Left lung (tissue), 10 donors: ENCODE measurements around the gene RAB33A. TPM values are rescaled to one million over a fixed set of nuclear protein-coding genes. Genes with fewer than 3 reads are reported as not detected.

Source experiments
- ATAC-seq: fragments of 200-7000 bp; cut with Tn5 transposase; one replicate; pipeline ENCODE4 v1.9.1; 2020; ENCODE audit warnings: moderate library complexity
- DNase-seq, 4 donors: peaks; one replicate each; pipeline ENCODE4 v3.0.0-alpha.2; 2013 to 2020
- H3K27ac ChIP-seq, 2 donors: fragments of 200-600 bp; sonication (generic) in 1 of 2; one replicate each; pipeline versions ENCODE4 v1.5.0 to v1.8.0; 2020 to 2021
- H3K27me3 ChIP-seq, 2 donors: fragments of 200-600 bp; sonication (generic) in 1 of 2; one replicate each; pipeline versions ENCODE4 v1.5.0 to v1.8.0; 2020 to 2021
- H3K36me3 ChIP-seq, 2 donors: fragments of 200-600 bp; sonication (generic) in 1 of 2; one replicate each; pipeline versions ENCODE4 v1.5.0 to v1.8.0; 2020 to 2021
- H3K4me1 ChIP-seq, 2 donors: fragments of 200-600 bp; one replicate each; pipeline ENCODE4 v1.8.0; 2021
- H3K4me3 ChIP-seq, 2 donors: fragments of 200-600 bp; sonication (generic) in 1 of 2; one replicate each; pipeline versions ENCODE4 v1.5.0 to v1.8.0; 2020 to 2021; ENCODE audit warnings: mild to moderate bottlenecking in 1 of 2
- H3K9me3 ChIP-seq, 2 donors: fragments of 200-600 bp; sonication (generic) in 1 of 2; one replicate each; pipeline versions ENCODE4 v1.5.0 to v1.8.0; 2020 to 2021
- intact Hi-C, 2 donors: fragments of 100-400 bp; cut with DNase I; formaldehyde crosslinking; loops; one replicate each; pipeline versions ENCODE4 v1.11.2 to v1.14.2; 2022
- polyA plus RNA-seq, 6 donors: library from polyadenylated mRNA; unstranded; fragments of 120-200 nt; gene quantifications; one replicate each; pipeline ENCODE4 v1.2.1, GENCODE V29; 2013; ENCODE audit not compliant: insufficient read length in 6 of 6
- total RNA-seq, 2 donors: library from RNA; stranded (reverse); fragmentation: NEBNext Ultra II Directional; extraction: Animal tissue kit (Norgen Biotek cat#: 25700); gene quantifications; one replicate each; pipeline ENCODE4 v1.2.1, GENCODE V29; 2021
- TF ChIP-seq, protein P1 (sequence below), 2 donors: fragments of 200-600 bp; sonication (generic) in 1 of 2; IDR thresholded peaks; one replicate each; pipeline versions ENCODE4 v1.5.0 to v1.8.0; 2021; ENCODE audit warnings: antibody characterized with exemption in 2 of 2
- donor health status: DM: no; HTN: yes; CAD: no.
- donor health status: DM: no; HTN: no; CAD: no.

Gene RAB33A
- total and polyA plus RNA-seq, 8 donors, result 0.44 to 1.4 (median 0.73) TPM

DNA sequence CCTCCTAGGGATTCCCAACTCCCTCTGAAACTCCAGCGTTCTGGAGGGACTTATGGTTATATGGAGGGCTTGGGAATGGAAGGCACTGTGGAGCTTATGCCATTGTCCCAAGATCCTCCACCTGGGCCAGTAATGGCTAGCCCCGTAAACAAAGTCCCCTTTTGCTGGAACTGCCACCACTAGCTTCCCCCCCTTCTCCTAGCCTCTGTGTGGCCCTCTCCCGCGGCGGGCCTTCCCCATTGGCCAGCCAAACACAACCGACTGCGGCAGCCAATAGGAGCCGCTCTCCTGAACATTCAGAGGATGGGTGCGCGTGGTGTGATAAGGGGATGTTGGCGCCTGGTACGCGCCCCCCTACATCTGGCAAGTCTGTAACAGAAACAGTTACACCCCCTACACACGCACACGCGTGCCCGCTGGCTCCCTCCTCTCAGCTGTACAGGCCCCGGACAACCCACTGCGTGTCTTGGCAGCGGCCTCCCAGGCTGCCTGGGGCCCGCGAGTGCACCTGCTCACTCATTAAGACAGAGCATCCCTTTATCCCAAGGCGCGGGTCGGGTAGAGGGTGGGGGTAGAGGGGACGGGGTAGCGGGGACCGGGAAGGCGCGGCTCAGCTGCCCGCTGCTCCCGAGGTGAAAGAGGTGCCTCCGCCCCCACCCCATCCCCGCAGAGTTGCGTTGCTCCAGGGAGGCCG, 863 bp upstream of the RAB33A start:
- H3K4me1 ChIP-seq, result peaks cover 0 to 23% of the 10 kb centered on the region in 2 donors
- intact Hi-C loops, result loop anchor here in 1 of 2 donors (10.0 kb wide), 1 partner anchor 96 kb away; no protein-coding TSS in a partner anchor

DNA sequence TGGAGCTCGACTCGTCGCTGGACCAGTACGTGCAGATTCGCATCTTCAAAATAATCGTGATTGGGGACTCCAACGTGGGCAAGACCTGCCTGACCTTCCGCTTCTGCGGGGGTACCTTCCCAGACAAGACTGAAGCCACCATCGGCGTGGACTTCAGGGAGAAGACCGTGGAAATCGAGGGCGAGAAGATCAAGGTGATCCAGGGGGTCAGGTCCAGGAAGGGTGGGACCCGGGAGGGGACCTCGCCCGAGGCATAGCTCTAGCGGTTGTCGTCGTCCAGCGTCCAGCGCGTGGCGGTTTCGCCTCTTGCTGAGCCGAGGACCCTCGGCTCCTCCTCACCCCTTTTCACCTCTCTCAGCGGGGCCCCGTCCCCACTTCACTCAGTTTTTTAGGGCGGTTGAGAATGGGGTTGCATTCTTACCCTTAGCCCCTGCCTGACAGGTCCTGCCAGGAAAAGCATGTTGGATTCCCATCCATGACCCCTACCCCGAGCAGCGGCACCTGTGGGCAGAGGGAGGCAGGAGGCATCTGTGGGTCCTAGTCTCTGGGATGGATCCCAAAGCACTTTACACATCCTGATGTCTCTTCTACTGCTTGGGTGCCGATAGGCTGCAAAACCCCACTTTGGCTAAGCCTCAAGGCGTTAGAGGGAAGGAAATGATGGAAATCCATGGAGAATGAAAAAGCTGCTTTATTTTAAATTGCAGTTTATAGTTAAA, 524 bp downstream of the RAB33A start:
- no peak for DNase-seq
- TF ChIP-seq, protein P1, sequence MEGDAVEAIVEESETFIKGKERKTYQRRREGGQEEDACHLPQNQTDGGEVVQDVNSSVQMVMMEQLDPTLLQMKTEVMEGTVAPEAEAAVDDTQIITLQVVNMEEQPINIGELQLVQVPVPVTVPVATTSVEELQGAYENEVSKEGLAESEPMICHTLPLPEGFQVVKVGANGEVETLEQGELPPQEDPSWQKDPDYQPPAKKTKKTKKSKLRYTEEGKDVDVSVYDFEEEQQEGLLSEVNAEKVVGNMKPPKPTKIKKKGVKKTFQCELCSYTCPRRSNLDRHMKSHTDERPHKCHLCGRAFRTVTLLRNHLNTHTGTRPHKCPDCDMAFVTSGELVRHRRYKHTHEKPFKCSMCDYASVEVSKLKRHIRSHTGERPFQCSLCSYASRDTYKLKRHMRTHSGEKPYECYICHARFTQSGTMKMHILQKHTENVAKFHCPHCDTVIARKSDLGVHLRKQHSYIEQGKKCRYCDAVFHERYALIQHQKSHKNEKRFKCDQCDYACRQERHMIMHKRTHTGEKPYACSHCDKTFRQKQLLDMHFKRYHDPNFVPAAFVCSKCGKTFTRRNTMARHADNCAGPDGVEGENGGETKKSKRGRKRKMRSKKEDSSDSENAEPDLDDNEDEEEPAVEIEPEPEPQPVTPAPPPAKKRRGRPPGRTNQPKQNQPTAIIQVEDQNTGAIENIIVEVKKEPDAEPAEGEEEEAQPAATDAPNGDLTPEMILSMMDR (IDR thresholded peaks at IDR 0.05), result no peak
- Histone ChIP-seq H3K36me3 (no peaks in the 10 kb centered on the region), H3K27me3 (peaks cover 0 to 5% of the 10 kb centered on the region in 2 donors), H3K4me3 (peak overlapping the region; percentile 32 to 49), H3K4me1 (peaks cover 0 to 23% of the 10 kb centered on the region in 2 donors), H3K9me3 (no peaks in the 10 kb centered on the region), H3K27ac (peak overlapping the region; percentile 70 to 78)
- no peak for ATAC-seq
- intact Hi-C loops, result loop anchor here in 1 of 2 donors (10.0 kb wide), 1 partner anchor 97 kb away; no protein-coding TSS in a partner anchor

More for the DNA sequence above, 863 bp upstream of the RAB33A start:
- H3K36me3 ChIP-seq, result no peaks in the 10 kb centered on the region
- H3K4me3 ChIP-seq, result peak overlapping the region; percentile 32 to 49
- peak overlapping the region in 1 of 2 donors; percentile 78 for H3K27ac ChIP-seq
- H3K9me3 ChIP-seq, result no peaks in the 10 kb centered on the region
- peak; percentile 41 for ATAC-seq
- TF ChIP-seq, protein P1 (IDR thresholded peaks at IDR 0.05), result no peak
- peak in 1 of 4 donors; percentile 83 for DNase-seq
- peaks cover 0 to 5% of the 10 kb centered on the region in 2 donors for H3K27me3 ChIP-seq

DNA sequence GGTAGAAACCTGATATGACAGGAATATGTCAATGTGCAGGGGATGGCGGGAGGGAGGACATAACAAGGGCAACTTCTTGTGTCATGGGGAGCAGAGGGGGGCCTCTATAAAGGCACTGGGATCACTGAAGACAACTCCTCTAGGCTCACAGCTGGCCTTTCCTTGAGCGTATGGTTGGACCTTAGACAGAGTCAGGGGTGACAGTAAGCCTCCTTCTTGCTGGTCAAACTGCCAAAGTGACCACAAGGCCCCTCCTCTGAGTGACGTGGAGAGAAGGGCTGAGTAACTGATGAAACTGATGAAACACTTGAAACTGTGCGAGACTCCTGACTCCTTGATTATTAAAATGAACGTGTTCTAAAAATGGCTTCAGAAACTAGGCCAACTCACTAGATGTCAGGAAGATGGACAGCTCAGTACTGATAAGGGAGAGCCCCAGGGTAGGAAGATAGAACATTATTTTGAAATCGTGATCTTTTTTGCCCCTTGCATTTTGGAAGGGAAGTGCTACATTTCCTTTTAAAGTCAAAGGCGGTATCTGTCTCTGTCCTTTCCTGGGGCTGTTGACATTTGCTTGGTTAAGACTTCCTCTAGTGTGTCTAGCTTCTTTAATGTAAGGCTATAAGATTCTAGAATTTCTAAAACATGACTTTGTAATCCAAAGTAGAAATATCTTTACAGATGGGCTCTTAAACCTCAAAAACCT, 1.6 kb downstream of the RAB33A start:
- no peak overlapping the region for H3K4me3 ChIP-seq
- DNase-seq, result peak in 1 of 4 donors; percentile 46
- H3K4me1 ChIP-seq, result peaks cover 0 to 23% of the 10 kb centered on the region in 2 donors
- TF ChIP-seq, protein P1 (IDR thresholded peaks at IDR 0.05), result no peak
- H3K27me3 ChIP-seq, result peaks cover 0 to 5% of the 10 kb centered on the region in 2 donors
- no peaks in the 10 kb centered on the region for H3K36me3 ChIP-seq
- intact Hi-C loops, result loop anchor here in 1 of 2 donors (10.0 kb wide), 1 partner anchor 99 kb away; no protein-coding TSS in a partner anchor
- ATAC-seq, result peak; percentile 50
- H3K27ac ChIP-seq, result peak overlapping the region; percentile 70 to 78
- no peaks in the 10 kb centered on the region for H3K9me3 ChIP-seq

DNA sequence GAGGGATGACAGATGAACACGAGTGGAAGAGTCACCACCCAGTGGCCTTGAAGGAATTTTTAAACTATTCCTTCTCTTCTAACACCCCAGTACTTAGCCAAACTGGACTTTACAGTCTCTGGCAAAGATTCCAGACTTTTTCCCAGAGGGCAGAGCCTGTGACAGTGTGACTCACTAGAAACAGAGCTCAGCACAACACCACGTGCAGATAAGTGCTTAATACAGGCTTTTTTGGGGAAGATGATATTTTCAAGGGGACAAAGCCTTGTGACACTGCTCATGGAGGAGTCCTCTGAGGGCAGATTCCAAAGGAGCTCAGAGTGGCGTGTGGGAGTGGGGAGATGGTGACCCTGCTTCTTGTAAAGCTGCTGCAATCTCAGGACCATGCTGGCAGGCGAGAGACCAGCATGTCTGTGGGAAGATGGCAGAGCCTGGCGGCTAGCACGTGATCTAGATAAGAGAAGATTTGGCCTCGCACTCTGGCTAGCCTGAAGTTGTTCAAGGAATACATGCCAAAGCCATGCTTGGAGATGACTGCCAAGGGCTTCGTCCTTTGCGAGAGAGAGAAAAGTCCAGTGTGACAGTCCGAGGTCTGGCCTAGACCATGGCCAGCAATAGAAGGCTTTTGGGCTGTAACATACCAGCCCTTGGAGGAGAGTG, 2.4 kb downstream of the RAB33A start:
- Histone ChIP-seq H3K9me3 (no peaks in the 10 kb centered on the region), H3K36me3 (no peaks in the 10 kb centered on the region), H3K4me3 (no peak overlapping the region), H3K27me3 (peaks cover 0 to 5% of the 10 kb centered on the region in 2 donors), H3K27ac (peak overlapping the region; percentile 70 to 78), H3K4me1 (peaks cover 0 to 23% of the 10 kb centered on the region in 2 donors)
- DNase-seq, result no peak
- TF ChIP-seq, protein P1 (IDR thresholded peaks at IDR 0.05), result no peak
- intact Hi-C loops, result loop anchor here in 1 of 2 donors (10.0 kb wide), 1 partner anchor 99 kb away; no protein-coding TSS in a partner anchor
- peak; percentile 56 for ATAC-seq
